ENCODE measurements around the gene H6PD. TPM values are rescaled to one million over a fixed set of nuclear protein-coding genes. Genes with fewer than 3 reads are reported as not detected.

The H6PD gene
- total and polyA plus RNA-seq, 8 donors, result 33.0 to 63.0 (median 52.4) TPM

DNA sequence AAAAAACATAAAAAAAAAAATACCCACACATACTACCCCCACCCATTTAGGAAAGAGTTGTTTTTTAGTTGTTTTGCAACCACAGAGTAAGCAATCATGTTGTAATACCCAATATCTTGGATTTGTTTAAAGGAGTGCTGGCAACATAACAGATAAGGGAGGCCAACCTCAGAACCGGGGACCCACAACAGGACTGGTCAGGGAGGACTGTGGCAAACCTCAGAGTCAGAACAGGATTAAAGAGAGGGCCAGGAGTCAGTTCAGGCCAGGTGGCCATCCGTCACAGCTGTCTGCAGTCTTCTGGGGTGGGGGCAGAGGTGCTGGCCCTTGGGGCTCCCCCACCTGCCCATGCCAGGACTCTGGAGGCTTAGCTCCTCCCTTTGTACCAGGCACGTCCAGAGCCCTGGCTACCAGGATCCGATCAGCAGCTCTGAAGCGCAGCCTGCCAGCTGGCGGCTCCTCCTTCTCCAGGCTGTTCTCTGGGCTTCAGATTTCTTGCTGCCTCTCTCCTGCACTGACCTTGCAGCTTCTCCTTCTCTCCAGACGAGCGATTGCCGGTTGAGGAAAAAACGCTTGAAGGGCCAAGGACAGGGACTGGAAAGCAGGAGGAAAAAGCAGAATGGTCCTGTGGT is 7.9 kb downstream of the H6PD start:
- DNase-seq (peak; percentile 45 to 83 (median 72)), ATAC-seq (peak; percentile 79)
- H3K4me1 ChIP-seq, result peaks cover 24 to 86% of the 10 kb centered on the region in 2 donors
- intact Hi-C loops (cut with DNase I), result no loop called here
- peak overlapping the region; percentile 61 to 85 for H3K27ac ChIP-seq
- H3K4me3 ChIP-seq, result no peak overlapping the region
- H3K36me3 ChIP-seq, result peaks cover 0 to 25% of the 10 kb centered on the region in 2 donors
- TF ChIP-seq, protein P1, sequence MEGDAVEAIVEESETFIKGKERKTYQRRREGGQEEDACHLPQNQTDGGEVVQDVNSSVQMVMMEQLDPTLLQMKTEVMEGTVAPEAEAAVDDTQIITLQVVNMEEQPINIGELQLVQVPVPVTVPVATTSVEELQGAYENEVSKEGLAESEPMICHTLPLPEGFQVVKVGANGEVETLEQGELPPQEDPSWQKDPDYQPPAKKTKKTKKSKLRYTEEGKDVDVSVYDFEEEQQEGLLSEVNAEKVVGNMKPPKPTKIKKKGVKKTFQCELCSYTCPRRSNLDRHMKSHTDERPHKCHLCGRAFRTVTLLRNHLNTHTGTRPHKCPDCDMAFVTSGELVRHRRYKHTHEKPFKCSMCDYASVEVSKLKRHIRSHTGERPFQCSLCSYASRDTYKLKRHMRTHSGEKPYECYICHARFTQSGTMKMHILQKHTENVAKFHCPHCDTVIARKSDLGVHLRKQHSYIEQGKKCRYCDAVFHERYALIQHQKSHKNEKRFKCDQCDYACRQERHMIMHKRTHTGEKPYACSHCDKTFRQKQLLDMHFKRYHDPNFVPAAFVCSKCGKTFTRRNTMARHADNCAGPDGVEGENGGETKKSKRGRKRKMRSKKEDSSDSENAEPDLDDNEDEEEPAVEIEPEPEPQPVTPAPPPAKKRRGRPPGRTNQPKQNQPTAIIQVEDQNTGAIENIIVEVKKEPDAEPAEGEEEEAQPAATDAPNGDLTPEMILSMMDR (IDR thresholded peaks at IDR 0.05), result no peak
- no peaks in the 10 kb centered on the region for H3K9me3 ChIP-seq
- no peaks in the 10 kb centered on the region for H3K27me3 ChIP-seq

DNA sequence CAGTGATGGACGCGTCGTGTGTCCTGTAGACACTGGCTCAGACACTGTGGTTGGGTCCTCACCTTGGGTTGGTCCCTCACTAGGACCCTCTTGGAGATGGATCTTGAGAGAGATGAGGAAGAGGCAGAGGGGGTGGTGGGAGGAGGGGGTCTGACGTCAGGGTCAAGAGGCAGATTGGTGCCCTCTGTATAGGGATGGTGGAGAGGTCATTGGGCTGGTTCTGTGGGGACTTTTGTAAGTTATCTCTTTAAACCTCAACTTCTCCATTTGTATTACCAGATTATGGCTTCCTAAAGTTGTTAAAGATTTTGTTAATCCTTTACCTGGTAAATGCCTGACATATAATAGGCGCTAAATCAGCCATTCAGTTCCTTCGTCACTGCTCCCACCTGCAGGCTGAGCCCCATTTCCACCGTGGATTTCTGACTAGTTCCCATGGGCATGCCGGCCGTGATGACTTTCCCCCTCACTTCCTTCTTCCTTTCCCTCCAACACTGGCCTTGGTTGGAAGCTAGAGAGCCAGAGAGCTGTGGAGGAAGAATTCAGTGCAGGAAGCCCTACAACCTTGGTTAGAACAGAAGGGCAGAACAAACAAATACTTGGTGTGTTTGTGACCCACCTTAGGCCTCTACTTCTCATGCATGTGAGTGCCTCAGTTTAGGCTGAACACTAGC is 8.6 kb downstream of the H6PD start:
- ATAC-seq (no peak), DNase-seq (no peak)
- intact Hi-C loops (cut with DNase I), result no loop called here
- no peaks in the 10 kb centered on the region for H3K9me3 ChIP-seq
- TF ChIP-seq, protein P1 (IDR thresholded peaks at IDR 0.05), result no peak
- H3K27me3 ChIP-seq, result no peaks in the 10 kb centered on the region
- H3K4me1 ChIP-seq, result peaks cover 24 to 79% of the 10 kb centered on the region in 2 donors
- H3K36me3 ChIP-seq, result peaks cover 0 to 32% of the 10 kb centered on the region in 2 donors
- H3K27ac ChIP-seq, result peak overlapping the region in 1 of 2 donors; percentile 85
- no peak overlapping the region for H3K4me3 ChIP-seq

DNA sequence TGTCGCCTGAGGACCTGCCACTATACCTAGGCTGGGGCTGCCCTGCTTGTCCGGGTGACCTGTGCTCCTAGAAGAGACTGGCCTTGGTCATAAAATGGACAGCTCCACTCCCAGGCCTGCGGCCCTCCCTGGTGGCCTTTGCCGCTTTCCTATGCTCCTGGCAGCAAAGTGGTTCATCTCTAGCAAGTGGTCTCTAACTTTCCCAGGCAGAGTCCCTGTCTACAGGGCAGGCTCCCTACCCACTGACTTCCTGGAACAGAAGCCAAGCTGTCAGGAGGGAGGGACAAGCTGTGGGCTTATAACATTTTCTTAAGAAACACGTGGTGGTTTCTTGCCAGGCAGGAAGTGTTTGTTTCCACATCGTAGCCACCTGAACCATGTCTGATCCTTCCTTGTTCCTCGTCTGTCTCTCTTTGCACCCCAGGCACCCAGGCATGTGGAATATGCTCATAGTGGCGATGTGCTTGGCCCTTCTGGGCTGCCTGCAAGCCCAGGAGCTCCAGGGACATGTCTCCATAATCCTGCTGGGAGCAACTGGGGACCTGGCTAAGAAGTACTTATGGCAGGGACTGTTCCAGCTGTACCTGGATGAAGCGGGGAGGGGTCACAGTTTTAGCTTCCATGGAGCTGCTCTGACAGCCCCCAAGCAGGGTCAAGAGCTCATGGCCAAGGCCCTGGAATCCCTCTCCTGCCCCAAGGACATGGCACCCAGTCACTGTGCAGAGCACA is 10.1 kb downstream of the H6PD start:
- peaks cover 0 to 43% of the 10 kb centered on the region in 2 donors for H3K36me3 ChIP-seq
- H3K27me3 ChIP-seq, result no peaks in the 10 kb centered on the region
- intact Hi-C loops (cut with DNase I), result no loop called here
- H3K4me1 ChIP-seq, result peaks cover 19 to 70% of the 10 kb centered on the region in 2 donors
- ATAC-seq (peak; percentile 54), DNase-seq (peak in 1 of 4 donors; percentile 76)
- H3K9me3 ChIP-seq, result no peaks in the 10 kb centered on the region
- peak overlapping the region in 1 of 2 donors; percentile 85 for H3K27ac ChIP-seq
- H3K4me3 ChIP-seq, result no peak overlapping the region
- TF ChIP-seq, protein P1 (IDR thresholded peaks at IDR 0.05), result no peak

DNA sequence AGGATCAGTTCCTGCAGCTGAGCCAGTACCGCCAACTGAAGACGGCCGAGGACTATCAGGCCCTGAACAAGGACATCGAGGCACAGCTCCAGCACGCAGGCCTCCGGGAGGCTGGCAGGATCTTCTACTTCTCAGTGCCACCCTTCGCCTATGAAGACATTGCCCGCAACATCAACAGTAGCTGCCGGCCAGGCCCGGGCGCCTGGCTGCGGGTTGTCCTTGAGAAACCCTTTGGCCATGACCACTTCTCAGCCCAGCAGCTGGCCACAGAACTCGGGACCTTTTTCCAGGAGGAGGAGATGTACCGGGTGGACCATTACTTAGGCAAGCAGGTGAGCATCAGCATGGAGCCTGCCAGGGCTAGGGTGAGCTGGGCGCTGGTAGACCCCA is 10.7 kb downstream of the H6PD start:
- Histone ChIP-seq H3K4me3 (no peak overlapping the region), H3K27me3 (no peaks in the 10 kb centered on the region), H3K36me3 (peaks cover 0 to 43% of the 10 kb centered on the region in 2 donors), H3K9me3 (no peaks in the 10 kb centered on the region), H3K4me1 (peaks cover 18 to 69% of the 10 kb centered on the region in 2 donors), H3K27ac (peak overlapping the region in 1 of 2 donors; percentile 85)
- DNase-seq (peak in 1 of 4 donors; percentile 70), ATAC-seq (no peak)
- TF ChIP-seq, protein P1 (IDR thresholded peaks at IDR 0.05), result no peak
- intact Hi-C loops (cut with DNase I), result no loop called here

DNA sequence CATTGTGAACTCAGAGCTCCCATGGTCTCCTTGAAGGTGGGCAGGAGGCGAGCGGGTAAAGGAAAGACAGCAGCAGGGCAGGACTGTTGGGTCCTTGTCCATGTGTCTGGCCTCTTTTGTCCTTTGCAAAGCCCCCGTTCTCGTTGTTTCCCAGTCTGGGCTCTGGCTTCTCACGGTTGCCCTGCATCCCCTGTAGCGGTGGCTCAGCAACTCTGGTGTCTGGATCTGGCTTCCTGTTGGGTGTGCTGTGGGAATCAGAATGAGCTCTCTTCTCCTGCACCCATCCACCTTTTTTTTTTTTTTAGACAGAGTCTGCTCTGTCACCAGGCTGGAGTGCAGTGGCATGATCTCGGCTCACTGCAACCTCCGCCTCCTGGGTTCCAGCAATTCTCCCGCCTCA is 11.1 kb downstream of the H6PD start:
- intact Hi-C loops (cut with DNase I), result no loop called here
- peaks cover 20 to 68% of the 10 kb centered on the region in 2 donors for H3K4me1 ChIP-seq
- TF ChIP-seq, protein P1 (IDR thresholded peaks at IDR 0.05), result no peak
- H3K27me3 ChIP-seq, result no peaks in the 10 kb centered on the region
- DNase-seq, result no peak
- H3K4me3 ChIP-seq, result no peak overlapping the region
- H3K36me3 ChIP-seq, result peaks cover 0 to 43% of the 10 kb centered on the region in 2 donors
- no peak for ATAC-seq
- H3K9me3 ChIP-seq, result no peaks in the 10 kb centered on the region
- peak overlapping the region in 1 of 2 donors; percentile 85 for H3K27ac ChIP-seq

All from left lung (tissue), 10 donors.